Smooth muscle cell (in vitro differentiated cells): ENCODE results near the gene JAG2. TPM values are rescaled to one million over a fixed set of nuclear protein-coding genes. Genes with fewer than 3 reads are reported as not detected.

ENCODE experiments used
- DNase-seq: peaks from one replicate; lab custom pipeline; 2025; ENCODE audit not compliant: unreplicated experiment; lab: John Stamatoyannopoulos, UW
- H2AFZ ChIP-seq: fragments of 200-600 bp; sonication (generic); 2 replicates; pipeline ENCODE4 v1.6.0; 2016; ENCODE audit warnings: antibody characterized with exemption, low read depth, mild to moderate bottlenecking
- H3F3A ChIP-seq: fragments of 200-600 bp; sonication (generic); 2 replicates; pipeline ENCODE4 v1.6.0; 2017; ENCODE audit warnings: antibody characterized with exemption, low read depth
- H3K27ac ChIP-seq: fragments of 200-600 bp; sonication (generic); 2 replicates; pipeline ENCODE4 v1.5.1; 2016; ENCODE audit warnings: low read depth, mild to moderate bottlenecking
- H3K27me3 ChIP-seq: fragments of 200-600 bp; sonication (generic); 2 replicates; pipeline ENCODE4 v1.6.1; 2016; ENCODE audit warnings: low read depth, mild to moderate bottlenecking
- H3K36me3 ChIP-seq: fragments of 200-600 bp; sonication (generic); 2 replicates; pipeline ENCODE4 v1.5.1; 2016; ENCODE audit warnings: low read depth
- H3K4me1 ChIP-seq: fragments of 200-600 bp; sonication (generic); 2 replicates; pipeline ENCODE4 v1.5.1; 2016; ENCODE audit warnings: low read depth
- H3K4me2 ChIP-seq: fragments of 200-600 bp; sonication (generic); 2 replicates; pipeline ENCODE4 v1.6.0; 2016; ENCODE audit warnings: mild to moderate bottlenecking
- H3K4me3 ChIP-seq: fragments of 200-600 bp; sonication (generic); 2 replicates; pipeline ENCODE4 v1.5.1; 2016; ENCODE audit warnings: mild to moderate bottlenecking
- H3K79me2 ChIP-seq: fragments of 200-600 bp; sonication (generic); 2 replicates; pipeline ENCODE4 v1.6.0; 2016; ENCODE audit warnings: low read depth, mild to moderate bottlenecking
- H3K9ac ChIP-seq: fragments of 200-600 bp; sonication (generic); 2 replicates; pipeline ENCODE4 v1.6.0; 2016; ENCODE audit warnings: low read depth
- H3K9me3 ChIP-seq: fragments of 200-600 bp; sonication (generic); replicated peaks from 2 replicates; pipeline ENCODE4 v1.5.1; 2016; ENCODE audit warnings: low read depth
- H4K20me1 ChIP-seq: fragments of 200-600 bp; sonication (generic); 2 replicates; pipeline ENCODE4 v1.6.0; 2016; ENCODE audit warnings: low read depth
- CTCF ChIP-seq: fragments of 200-600 bp; sonication (generic); IDR thresholded peaks from 2 replicates; pipeline ENCODE4 v1.5.1; 2017; ENCODE audit warnings: borderline replicate concordance, mild to moderate bottlenecking, antibody characterized with exemption; ENCODE audit not compliant: insufficient read depth, poor library complexity, severe bottlenecking
- WGBS: methylation state at CpG from one replicate; pipeline ENCODE4 v1.1.7; 2016; ENCODE audit warnings: low lambda C conversion rate; 5-methylcytosine and 5-hydroxymethylcytosine counted together
- polyA plus RNA-seq: library from polyadenylated mRNA; unstranded; fragments of >200 nt; fragmentation: Nextera tagmentation; extraction: Ambion mirVana; gene quantifications from 2 replicates; pipeline ENCODE4 v1.2.1, GENCODE V29; 2016
- total RNA-seq: library from RNA; depleted of rRNA; stranded (reverse); fragments of >200 nt; gene quantifications from 2 replicates; pipeline ENCODE4 v1.2.3, GENCODE V29; 2014

JAG2 gene
- total and polyA plus RNA-seq, 2 experiments from 2014 or later, result 5.0 to 5.8 TPM

GRCh38 chr14:105198588-105198987 is 30.0 kb upstream of the JAG2 start:
- Histone ChIP-seq H4K20me1 (no peaks in the 10 kb centered on the region), H3K36me3 (no peaks in the 10 kb centered on the region), H3K27me3 (peaks cover 38% of the 10 kb centered on the region), H3K27ac (no peak overlapping the region), H3K4me1 (peaks cover 17% of the 10 kb centered on the region), H3K4me2 (no peak overlapping the region), H3K4me3 (no peak overlapping the region), H3F3A (no peaks in the 10 kb centered on the region), H3K9ac (no peak overlapping the region), H3K9me3 (no peaks in the 10 kb centered on the region), H3K79me2 (no peaks in the 10 kb centered on the region), H2AFZ (no peak overlapping the region)
- TF ChIP-seq CTCF, result no peak
- DNase-seq, result no peak
- 100% methylated on average over 2 of the region's 4 CpGs for WGBS

GRCh38 chr14:105197211-105197641 is 28.6 kb upstream of the JAG2 start:
- Histone ChIP-seq H3K4me3 (no peak overlapping the region), H3K9me3 (no peaks in the 10 kb centered on the region), H3K79me2 (no peaks in the 10 kb centered on the region), H3K27ac (no peak overlapping the region), H4K20me1 (no peaks in the 10 kb centered on the region), H3F3A (no peaks in the 10 kb centered on the region), H3K4me2 (no peak overlapping the region), H2AFZ (no peak overlapping the region), H3K4me1 (peaks cover 14% of the 10 kb centered on the region), H3K9ac (no peak overlapping the region), H3K27me3 (peaks cover 38% of the 10 kb centered on the region), H3K36me3 (no peaks in the 10 kb centered on the region)
- no peak for TF ChIP-seq CTCF
- 38% methylated on average over 10 of the region's 15 CpGs for WGBS
- DNase-seq, result no peak

GRCh38 chr14:105196265-105196960 is 27.8 kb upstream of the JAG2 start:
- no peak overlapping the region for H3K27ac ChIP-seq
- no peaks in the 10 kb centered on the region for H3K79me2 ChIP-seq
- H2AFZ ChIP-seq, result no peak overlapping the region
- peaks cover 38% of the 10 kb centered on the region for H3K27me3 ChIP-seq
- H3K9ac ChIP-seq, result no peak overlapping the region
- H3K4me2 ChIP-seq, result peak overlapping the region; percentile 75
- H3K4me1 ChIP-seq, result peaks cover 14% of the 10 kb centered on the region
- no peaks in the 10 kb centered on the region for H4K20me1 ChIP-seq
- DNase-seq, result no peak
- H3K9me3 ChIP-seq, result no peaks in the 10 kb centered on the region
- H3F3A ChIP-seq, result no peaks in the 10 kb centered on the region
- H3K4me3 ChIP-seq, result peak overlapping the region; percentile 35
- TF ChIP-seq CTCF, result no peak
- WGBS, result 5% methylated on average over 53 of the region's 58 CpGs
- H3K36me3 ChIP-seq, result no peaks in the 10 kb centered on the region
